GM19023 (cell line): ENCODE measurements around the gene DHRS7B.

Experiments
- ATAC-seq: cut with Tn5 transposase; IDR thresholded peaks from one replicate; pipeline ENCODE4 v1.9.1; 2021; ENCODE audit warnings: mild to moderate bottlenecking, moderate library complexity; ENCODE audit not compliant: unreplicated experiment

Gene DHRS7B

DNA sequence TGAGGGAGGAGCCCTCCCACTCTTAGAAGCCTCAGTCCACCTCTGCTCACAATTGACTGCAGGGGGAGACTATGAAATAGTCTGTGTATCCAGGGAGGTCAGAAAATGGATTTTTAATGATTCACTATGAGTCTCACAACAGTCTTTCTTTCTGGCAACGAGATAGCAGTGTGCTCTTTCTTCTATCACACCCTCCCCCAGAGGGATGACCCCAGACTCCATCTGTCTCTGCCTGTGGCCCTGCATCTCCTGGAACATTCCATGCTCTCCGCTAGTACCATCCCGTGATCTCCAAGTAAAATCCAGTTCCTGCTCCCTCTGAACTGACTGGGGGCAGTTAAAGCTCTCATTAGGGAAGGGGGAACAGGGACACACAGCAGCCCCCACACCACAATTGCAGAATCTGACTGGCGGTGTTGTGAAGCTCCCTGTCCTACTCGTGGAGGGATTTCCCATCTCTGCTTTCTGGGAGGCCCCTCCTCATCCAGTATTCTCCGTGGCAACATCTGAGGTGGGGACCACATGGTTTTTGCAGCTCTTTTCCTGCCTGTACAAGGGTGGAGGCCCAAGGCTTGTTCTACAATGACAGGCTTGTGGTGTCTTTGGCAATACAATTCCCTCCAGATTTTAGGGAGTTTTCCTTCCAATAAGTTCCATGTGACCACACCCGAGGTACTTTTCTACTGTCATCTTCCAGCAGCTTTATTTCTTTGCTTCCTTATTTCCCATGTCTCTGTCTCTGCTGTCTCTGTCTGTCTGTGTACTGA, 107.0 kb downstream of the DHRS7B start:
- ATAC-seq: no peak

GRCh38 chr17:21235921-21236320, 109.2 kb downstream of the DHRS7B start:
- ATAC-seq: no peak

DNA sequence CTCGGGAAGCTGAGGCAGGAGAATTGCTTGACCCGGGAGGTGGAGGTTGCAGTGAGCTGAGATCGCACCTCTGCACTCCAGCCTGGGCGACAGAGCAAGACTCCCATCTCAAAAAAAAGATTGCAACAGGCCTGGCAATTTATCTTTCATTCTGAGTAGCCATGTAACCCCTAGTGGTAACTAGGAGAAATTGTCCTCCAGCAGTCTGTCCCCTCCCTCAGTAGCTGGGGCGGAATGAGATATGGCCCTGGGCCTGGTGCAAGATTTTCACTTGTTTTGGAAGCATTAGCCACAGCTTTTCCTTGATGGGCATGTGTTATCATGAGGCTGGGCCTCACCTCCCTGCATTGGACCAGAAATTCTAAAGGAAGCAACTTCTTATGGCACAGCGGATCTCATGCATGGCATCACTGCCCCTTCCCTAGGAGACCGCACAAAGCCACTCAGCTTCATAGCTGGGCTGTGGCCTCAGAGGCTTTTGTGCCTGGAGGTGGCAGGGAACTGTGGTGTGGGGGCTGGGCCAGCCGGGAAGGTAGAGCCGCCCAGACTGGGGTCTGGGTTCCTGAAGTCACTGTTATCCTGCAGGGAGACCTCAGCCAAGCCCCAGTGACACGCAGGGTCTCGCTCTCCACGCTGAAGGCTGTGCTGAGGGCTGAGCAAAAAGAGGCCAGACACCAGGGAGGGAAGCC, 113.1 kb downstream of the DHRS7B start:
- ATAC-seq: no peak

GRCh38 chr17:21240369-21241055, 113.7 kb downstream of the DHRS7B start:
- ATAC-seq: no peak
